Neural cell (in vitro differentiated cells): Measurements from ENCODE around the gene EML4.

Source experiments
- CTCF ChIP-seq: fragments of 450-650 bp; IDR thresholded peaks from 2 replicates; pipeline ENCODE4 v1.5.1; 2014; ENCODE audit warnings: antibody characterized with exemption, mild to moderate bottlenecking, moderate library complexity; ENCODE audit not compliant: poor library complexity, severe bottlenecking
- EP300 ChIP-seq: fragments of 450-650 bp; conservative IDR thresholded peaks from 2 replicates; pipeline ENCODE4 v1.6.1; 2014; ENCODE audit warnings: antibody characterized with exemption, mild to moderate bottlenecking, moderate library complexity; ENCODE audit not compliant: poor library complexity, severe bottlenecking
- EZH2 ChIP-seq: fragments of 200-600, 300-800 bp; shearing (Covaris generic), sonication (generic); IDR thresholded peaks from 2 replicates; pipeline ENCODE4 v1.6.1; 2014; ENCODE audit warnings: antibody characterized with exemption, low read length, borderline replicate concordance, mild to moderate bottlenecking; ENCODE audit not compliant: insufficient read depth, poor library complexity, severe bottlenecking
- MXI1 ChIP-seq: fragments of 450-650 bp; conservative IDR thresholded peaks from 2 replicates; pipeline ENCODE4 v1.6.1; 2014; ENCODE audit warnings: antibody characterized with exemption, mild to moderate bottlenecking; ENCODE audit not compliant: poor library complexity, severe bottlenecking
- POLR2AphosphoS5 ChIP-seq: IDR thresholded peaks from 2 replicates; pipeline ENCODE4 v1.6.1; 2012
- RAD21 ChIP-seq: fragments of 450-650 bp; conservative IDR thresholded peaks from 2 replicates; pipeline ENCODE4 v1.6.1; 2014; ENCODE audit warnings: antibody characterized with exemption, mild to moderate bottlenecking, moderate library complexity
- TAF1 ChIP-seq: IDR thresholded peaks from 2 replicates; pipeline ENCODE4 v1.6.1; 2012; ENCODE audit warnings: low read depth
- TF ChIP-seq, protein P1 (sequence below): IDR thresholded peaks from 2 replicates; pipeline ENCODE4 v1.6.1; 2012; ENCODE audit warnings: borderline replicate concordance

DNA sequence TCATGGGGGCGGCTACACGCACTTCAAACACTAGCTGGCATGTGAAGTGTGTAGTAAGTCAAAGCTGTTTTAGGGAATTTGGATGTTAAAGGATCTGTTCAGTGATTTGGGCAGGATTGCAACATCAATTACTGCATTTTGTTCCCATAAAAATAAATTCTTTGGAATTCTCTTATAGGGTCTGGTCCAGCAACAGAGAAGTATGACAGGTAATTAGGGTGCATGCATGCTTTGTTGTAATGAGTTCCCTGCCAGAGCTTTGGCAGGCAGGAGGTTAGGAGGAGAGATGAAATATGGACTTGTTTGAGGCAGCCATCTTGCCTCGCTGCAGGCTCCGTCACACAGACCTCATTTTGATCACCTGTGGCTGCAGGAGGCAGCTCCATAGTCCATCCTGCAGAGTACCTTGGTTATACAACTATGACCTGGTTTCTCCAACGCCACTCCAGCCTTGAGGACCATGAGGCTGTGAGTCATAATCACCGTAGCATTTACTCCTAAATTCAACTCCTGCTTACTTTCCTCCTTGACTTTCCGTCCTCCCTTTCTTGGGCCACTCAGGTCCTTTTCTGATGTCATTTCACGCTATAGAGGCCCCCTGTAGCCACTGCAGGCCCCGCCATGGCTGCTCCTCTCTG is 26.5 kb upstream of the EML4 start:
- TF ChIP-seq, protein P1, sequence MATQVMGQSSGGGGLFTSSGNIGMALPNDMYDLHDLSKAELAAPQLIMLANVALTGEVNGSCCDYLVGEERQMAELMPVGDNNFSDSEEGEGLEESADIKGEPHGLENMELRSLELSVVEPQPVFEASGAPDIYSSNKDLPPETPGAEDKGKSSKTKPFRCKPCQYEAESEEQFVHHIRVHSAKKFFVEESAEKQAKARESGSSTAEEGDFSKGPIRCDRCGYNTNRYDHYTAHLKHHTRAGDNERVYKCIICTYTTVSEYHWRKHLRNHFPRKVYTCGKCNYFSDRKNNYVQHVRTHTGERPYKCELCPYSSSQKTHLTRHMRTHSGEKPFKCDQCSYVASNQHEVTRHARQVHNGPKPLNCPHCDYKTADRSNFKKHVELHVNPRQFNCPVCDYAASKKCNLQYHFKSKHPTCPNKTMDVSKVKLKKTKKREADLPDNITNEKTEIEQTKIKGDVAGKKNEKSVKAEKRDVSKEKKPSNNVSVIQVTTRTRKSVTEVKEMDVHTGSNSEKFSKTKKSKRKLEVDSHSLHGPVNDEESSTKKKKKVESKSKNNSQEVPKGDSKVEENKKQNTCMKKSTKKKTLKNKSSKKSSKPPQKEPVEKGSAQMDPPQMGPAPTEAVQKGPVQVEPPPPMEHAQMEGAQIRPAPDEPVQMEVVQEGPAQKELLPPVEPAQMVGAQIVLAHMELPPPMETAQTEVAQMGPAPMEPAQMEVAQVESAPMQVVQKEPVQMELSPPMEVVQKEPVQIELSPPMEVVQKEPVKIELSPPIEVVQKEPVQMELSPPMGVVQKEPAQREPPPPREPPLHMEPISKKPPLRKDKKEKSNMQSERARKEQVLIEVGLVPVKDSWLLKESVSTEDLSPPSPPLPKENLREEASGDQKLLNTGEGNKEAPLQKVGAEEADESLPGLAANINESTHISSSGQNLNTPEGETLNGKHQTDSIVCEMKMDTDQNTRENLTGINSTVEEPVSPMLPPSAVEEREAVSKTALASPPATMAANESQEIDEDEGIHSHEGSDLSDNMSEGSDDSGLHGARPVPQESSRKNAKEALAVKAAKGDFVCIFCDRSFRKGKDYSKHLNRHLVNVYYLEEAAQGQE: no peak
- no peak for TF ChIP-seq EP300
- TF ChIP-seq CTCF: no peak
- no peak for TF ChIP-seq EZH2
- no peak for TF ChIP-seq TAF1
- TF ChIP-seq MXI1: no peak
- TF ChIP-seq POLR2AphosphoS5: no peak
- no peak for TF ChIP-seq RAD21
